Activated naive CD8-positive, alpha-beta T cell (primary cell): ENCODE measurements around the gene SH2D2A.
"Not testable (repeated sequence)": the region's sequence is repeated elsewhere in the genome, so short reads cannot be mapped to it uniquely, and the experiment has no call there.

Experiments
- H3K27ac Mint-ChIP-seq: one replicate; pipeline ENCODE4 v1.8.0; 2021; ENCODE audit warnings: mixed read lengths
- H3K27me3 Mint-ChIP-seq: one replicate; pipeline ENCODE4 v1.8.0; 2021; ENCODE audit warnings: mixed read lengths
- H3K36me3 Mint-ChIP-seq: one replicate; pipeline ENCODE4 v1.8.0; 2021; ENCODE audit warnings: mixed read lengths
- H3K4me1 Mint-ChIP-seq: one replicate; pipeline ENCODE4 v1.8.0; 2021; ENCODE audit warnings: low read depth, mixed read lengths
- H3K4me3 Mint-ChIP-seq: one replicate; pipeline ENCODE4 v1.8.0; 2021; ENCODE audit warnings: mild to moderate bottlenecking, mixed read lengths
- H3K9me3 Mint-ChIP-seq: one replicate; pipeline ENCODE4 v1.8.0; 2021; ENCODE audit warnings: low read depth, mixed read lengths

Gene SH2D2A

DNA sequence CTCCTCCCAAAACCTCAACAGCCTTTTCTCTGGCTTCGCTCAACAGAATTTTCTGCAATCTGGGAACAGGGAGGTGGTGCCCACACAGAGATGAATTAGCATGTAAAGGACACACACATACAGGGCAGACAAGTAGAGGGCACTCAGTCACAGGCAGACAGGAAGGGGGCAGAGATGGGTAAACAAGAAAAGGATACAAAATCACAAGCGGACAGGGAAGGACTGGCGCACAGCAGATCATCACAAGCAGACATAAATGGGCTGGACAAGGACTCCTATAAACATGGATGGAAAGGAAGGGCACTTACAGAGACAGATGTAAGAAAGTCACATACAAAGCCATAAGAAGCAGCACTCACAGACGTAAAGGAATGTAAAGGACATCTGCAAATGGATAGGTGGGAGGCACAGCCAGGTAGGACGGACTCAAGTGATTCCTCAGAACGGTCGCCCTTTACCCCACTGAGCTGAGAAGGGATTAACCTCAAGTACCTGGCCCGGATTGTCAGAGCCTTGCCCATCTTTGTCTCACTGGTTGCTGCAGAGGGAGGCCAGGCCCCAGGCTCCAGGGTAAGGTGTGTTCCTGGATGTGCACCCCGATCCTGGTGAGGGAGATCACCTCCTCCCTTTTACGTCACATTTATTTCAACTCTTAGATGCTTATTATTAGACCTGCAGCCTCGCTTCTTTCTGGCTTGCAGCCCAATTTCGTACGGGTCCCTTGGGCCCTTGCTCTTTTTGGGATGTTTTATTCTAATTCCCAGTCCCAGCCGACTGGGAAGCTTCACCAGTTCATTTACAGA is 50.1 kb downstream of the SH2D2A start:
- H3K36me3 Mint-ChIP-seq: peaks cover 15% of the 10 kb centered on the region
- no peak overlapping the region for H3K27ac Mint-ChIP-seq
- peaks cover 33% of the 10 kb centered on the region for H3K4me1 Mint-ChIP-seq
- no peaks in the 10 kb centered on the region for H3K9me3 Mint-ChIP-seq
- no peak overlapping the region for H3K4me3 Mint-ChIP-seq
- no peaks in the 10 kb centered on the region for H3K27me3 Mint-ChIP-seq

DNA sequence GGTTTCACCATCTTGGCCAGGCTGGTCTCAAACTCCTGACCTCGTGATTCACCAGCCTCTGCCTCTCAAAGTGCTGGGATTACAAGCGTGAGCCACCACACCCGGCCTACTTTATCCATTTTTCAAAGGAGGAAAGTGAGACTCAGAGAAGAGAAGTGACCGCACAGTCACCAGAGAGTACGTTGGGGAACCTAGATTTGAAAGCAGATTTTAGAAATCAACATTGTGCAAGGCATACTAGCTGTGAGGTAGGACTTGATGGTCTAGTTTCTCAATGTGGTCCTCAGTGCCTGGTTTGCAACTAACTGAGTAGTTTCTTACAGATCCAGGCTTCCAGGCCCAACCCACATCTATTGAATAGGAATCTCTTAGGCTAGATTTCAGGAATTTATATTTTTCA is 51.0 kb downstream of the SH2D2A start:
- no peak overlapping the region for H3K4me3 Mint-ChIP-seq
- peaks cover 8% of the 10 kb centered on the region for H3K36me3 Mint-ChIP-seq
- no peaks in the 10 kb centered on the region for H3K9me3 Mint-ChIP-seq
- no peak overlapping the region for H3K27ac Mint-ChIP-seq
- no peaks in the 10 kb centered on the region for H3K27me3 Mint-ChIP-seq
- H3K4me1 Mint-ChIP-seq: peaks cover 25% of the 10 kb centered on the region

DNA sequence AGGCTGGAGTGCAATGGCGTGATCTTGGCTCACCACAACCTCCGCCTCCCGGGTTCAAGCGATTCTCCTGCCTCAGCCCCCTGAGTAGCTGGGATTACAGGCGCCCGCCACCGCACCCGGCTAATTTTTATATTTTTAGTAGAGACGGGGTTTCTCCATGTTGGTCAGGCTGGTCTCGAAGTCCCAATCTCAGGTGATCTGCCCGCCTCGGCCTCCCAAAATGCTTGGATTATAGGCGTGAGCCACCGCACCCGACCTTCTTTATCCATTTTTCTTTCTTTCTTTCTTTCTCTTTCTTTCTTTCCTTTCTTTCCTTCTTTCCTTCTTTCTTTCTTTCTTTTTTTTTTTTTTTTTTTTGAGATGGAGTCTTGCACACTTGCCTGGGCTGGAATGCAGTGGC is 51.5 kb downstream of the SH2D2A start:
- not testable (repeated sequence) for H3K4me3 Mint-ChIP-seq, H3K9me3 Mint-ChIP-seq, H3K27ac Mint-ChIP-seq, H3K36me3 Mint-ChIP-seq, H3K27me3 Mint-ChIP-seq
- H3K4me1 Mint-ChIP-seq: peaks cover 23% of the 10 kb centered on the region

DNA sequence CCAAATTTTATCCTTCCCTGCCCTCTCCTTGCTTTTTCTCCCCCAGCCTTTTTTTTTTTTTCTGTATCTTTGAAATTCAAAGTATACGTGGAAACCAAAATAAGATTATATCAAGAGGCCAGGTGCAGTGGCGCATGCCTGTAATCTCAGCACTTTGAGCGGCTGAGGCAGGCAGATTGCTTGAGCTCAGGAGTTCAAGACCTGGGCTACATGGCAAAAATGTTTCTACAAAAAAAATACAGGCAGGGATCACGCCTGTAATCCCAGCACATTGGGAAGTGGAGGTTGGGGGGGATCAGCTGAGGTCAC is 55.9 kb downstream of the SH2D2A start:
- no peaks in the 10 kb centered on the region for H3K36me3 Mint-ChIP-seq
- H3K27me3 Mint-ChIP-seq: no peaks in the 10 kb centered on the region
- no peak overlapping the region for H3K4me3 Mint-ChIP-seq
- no peaks in the 10 kb centered on the region for H3K9me3 Mint-ChIP-seq
- no peak overlapping the region for H3K27ac Mint-ChIP-seq
- H3K4me1 Mint-ChIP-seq: peaks cover 3% of the 10 kb centered on the region

DNA sequence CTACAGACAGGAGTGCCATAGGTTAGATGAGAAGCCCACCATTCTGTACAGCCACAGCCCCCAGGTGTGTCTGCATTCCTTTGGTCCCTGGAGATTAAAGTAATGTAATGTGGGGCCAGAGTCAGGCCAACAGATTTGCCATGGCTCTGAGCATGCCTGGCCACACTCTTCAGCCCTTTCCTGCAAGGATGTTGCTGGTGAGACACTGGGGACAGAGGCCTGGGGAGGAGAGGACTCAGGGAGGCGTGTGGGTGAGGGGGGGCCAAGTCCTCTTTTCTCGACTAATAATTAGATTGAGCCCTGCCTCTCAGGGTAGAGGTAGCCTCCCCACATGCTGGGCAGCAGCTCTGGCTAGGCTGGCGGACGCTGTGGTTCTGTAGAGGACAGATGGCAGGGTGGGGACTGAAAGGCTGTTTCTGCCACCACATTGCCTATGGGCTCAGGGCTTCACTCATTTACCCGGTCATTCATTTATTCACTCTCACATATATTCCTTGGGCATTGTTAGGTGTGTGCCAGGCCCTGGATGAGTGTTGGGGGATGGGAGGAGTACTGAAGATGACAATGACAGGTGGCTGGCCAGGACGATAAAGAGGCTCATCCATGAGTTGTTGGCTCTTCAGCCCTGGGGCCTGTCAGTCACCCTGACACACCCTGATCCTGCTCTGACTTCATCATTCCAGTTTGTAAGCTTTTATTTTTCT is 56.4 kb downstream of the SH2D2A start:
- Mint-ChIP-seq H3K27me3 (no peaks in the 10 kb centered on the region), H3K9me3 (no peaks in the 10 kb centered on the region), H3K4me1 (peaks cover 5% of the 10 kb centered on the region), H3K4me3 (no peak overlapping the region), H3K36me3 (no peaks in the 10 kb centered on the region), H3K27ac (no peak overlapping the region)

DNA sequence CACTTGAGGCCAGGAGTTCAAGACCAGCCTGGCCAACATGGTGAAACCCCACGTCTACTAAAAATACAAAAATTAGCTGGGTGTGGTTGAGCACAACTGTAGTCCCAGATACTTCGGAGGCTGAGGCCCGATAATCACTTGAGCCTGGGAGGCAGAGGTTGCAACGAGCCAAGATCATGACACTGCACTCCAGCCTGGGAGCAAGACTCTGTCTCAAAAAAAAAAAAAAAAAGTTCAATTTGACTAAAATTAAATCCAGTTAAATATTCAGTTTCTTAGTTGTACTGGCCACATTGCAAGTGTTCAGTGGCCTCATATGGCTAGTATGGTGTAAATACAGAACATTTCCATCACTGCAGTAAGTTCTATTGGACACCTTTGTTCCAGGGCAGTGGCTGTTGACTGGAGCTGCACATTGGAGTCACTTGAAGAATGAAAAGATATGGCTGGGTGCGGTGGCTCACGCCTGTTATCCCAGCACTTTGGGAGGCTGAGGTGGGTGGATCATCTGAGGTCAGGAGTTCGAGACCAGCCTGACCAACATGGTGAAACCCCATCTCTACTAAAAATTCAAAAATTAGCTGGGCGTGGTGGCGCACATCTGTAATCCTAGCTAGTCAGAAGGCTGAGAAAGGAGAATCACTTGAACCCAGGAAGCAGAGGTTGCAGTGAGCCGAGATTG is 58.9 kb downstream of the SH2D2A start:
- not testable (repeated sequence) for H3K36me3 Mint-ChIP-seq, H3K4me3 Mint-ChIP-seq, H3K27me3 Mint-ChIP-seq, H3K9me3 Mint-ChIP-seq, H3K27ac Mint-ChIP-seq
- peaks cover 15% of the 10 kb centered on the region for H3K4me1 Mint-ChIP-seq

DNA sequence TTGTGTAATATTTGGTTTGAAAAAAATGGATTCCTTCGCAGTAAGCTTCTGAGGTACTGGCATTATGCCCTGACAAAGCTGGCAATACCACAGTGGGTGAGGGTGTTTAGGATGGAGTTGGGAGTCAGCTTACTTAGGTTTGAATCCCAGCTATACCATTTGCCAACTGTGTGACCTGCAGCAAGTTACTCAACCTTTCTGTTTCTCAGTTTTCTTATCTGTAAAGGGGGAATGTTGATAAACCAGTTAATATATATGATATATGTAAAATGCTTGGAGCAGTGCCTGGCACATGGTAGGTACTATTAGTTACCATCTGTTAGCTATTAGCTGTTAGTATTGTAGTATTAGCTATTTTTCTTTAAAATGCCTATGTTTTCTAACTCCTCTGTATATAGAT is 60.3 kb downstream of the SH2D2A start:
- no peak overlapping the region for H3K4me3 Mint-ChIP-seq
- H3K27me3 Mint-ChIP-seq: no peaks in the 10 kb centered on the region
- H3K4me1 Mint-ChIP-seq: peaks cover 20% of the 10 kb centered on the region
- H3K9me3 Mint-ChIP-seq: no peaks in the 10 kb centered on the region
- no peaks in the 10 kb centered on the region for H3K36me3 Mint-ChIP-seq
- no peak overlapping the region for H3K27ac Mint-ChIP-seq
